Vagina (tissue), 2 donors: ENCODE results near the gene CFAP299.

Experiments
- CTCF ChIP-seq, 3 experiments: fragments of 450-650 bp in 2 of 3; fragments of 200-600 bp in 1 of 3; sonication (generic) in 1 of 3; IDR thresholded peaks; one replicate each; pipeline ENCODE4 v1.5.1; 2017 to 2019; ENCODE audit warnings: antibody characterized with exemption in 3 of 3, mild to moderate bottlenecking in 2 of 3, moderate library complexity in 2 of 3
- POLR2A ChIP-seq, 2 donors: fragments of 450-650 bp; IDR thresholded peaks; one replicate each; pipeline ENCODE4 v1.6.1; 2017; ENCODE audit warnings: antibody characterized with exemption in 2 of 2, mild to moderate bottlenecking in 2 of 2, moderate library complexity in 2 of 2

GRCh38 chr4:80922941-80923340 is 587.4 kb downstream of the CFAP299 start:
- TF ChIP-seq CTCF (IDR thresholded peaks at IDR 0.05), result no peak
- TF ChIP-seq POLR2A (IDR thresholded peaks at IDR 0.05), result no peak
